Neural progenitor cell (in vitro differentiated cells): ENCODE results near the gene TSACC. TPM values are rescaled to one million over a fixed set of nuclear protein-coding genes. Genes with fewer than 3 reads are reported as not detected.
"Not testable (repeated sequence)": the region's sequence is repeated elsewhere in the genome, so short reads cannot be mapped to it uniquely, and the experiment has no call there.

ENCODE experiments used
- DNase-seq: peaks from one replicate; pipeline ENCODE4 v3.0.0-alpha.2; 2016; ENCODE audit warnings: low spot score
- H2AFZ ChIP-seq: fragments of 200-600 bp; sonication (generic); replicated peaks from 2 replicates; pipeline ENCODE4 v1.6.1; 2016; ENCODE audit warnings: antibody characterized with exemption
- H3F3A ChIP-seq: fragments of 200-600 bp; sonication (generic); 2 replicates; pipeline ENCODE4 v1.6.1; 2016; ENCODE audit warnings: antibody characterized with exemption, low read depth
- H3K27ac ChIP-seq: fragments of 200-600 bp; sonication (generic); 2 replicates; pipeline ENCODE4 v1.5.1; 2016; ENCODE audit warnings: mild to moderate bottlenecking
- H3K27me3 ChIP-seq: fragments of 200-600 bp; sonication (generic); 2 replicates; pipeline ENCODE4 v1.6.1; 2016; ENCODE audit warnings: mild to moderate bottlenecking, moderate library complexity
- H3K36me3 ChIP-seq: fragments of 200-600 bp; sonication (generic); 2 replicates; pipeline ENCODE4 v1.5.1; 2016
- H3K4me1 ChIP-seq: fragments of 200-600 bp; sonication (generic); 2 replicates; pipeline ENCODE4 v1.6.1; 2016; ENCODE audit warnings: mixed run types
- H3K4me2 ChIP-seq: fragments of 200-600 bp; sonication (generic); 2 replicates; pipeline ENCODE4 v1.6.1; 2016
- H3K4me3 ChIP-seq: fragments of 200-600 bp; sonication (generic); 2 replicates; pipeline ENCODE4 v1.5.1; 2016
- H3K79me2 ChIP-seq: fragments of 200-600 bp; sonication (generic); 2 replicates; pipeline ENCODE4 v1.6.1; 2016; ENCODE audit warnings: low read depth
- H3K9ac ChIP-seq: fragments of 200-600 bp; sonication (generic); 2 replicates; pipeline ENCODE4 v1.6.1; 2016
- H3K9me3 ChIP-seq: fragments of 200-600 bp; sonication (generic); 2 replicates; pipeline ENCODE4 v1.5.1; 2016; ENCODE audit warnings: low read depth
- H4K20me1 ChIP-seq: fragments of 200-600 bp; sonication (generic); 2 replicates; pipeline ENCODE4 v1.6.1; 2016; ENCODE audit warnings: low read depth
- H3K27ac Mint-ChIP-seq: 3 replicates; pipeline ENCODE4 v1.8.0; 2021; ENCODE audit warnings: mixed read lengths
- H3K27me3 Mint-ChIP-seq: 2 replicates; pipeline ENCODE4 v1.8.0; 2022; ENCODE audit warnings: low read depth, mild to moderate bottlenecking, inconsistent platforms, moderate library complexity, mixed read lengths; ENCODE audit not compliant: insufficient read depth
- H3K36me3 Mint-ChIP-seq: 3 replicates; pipeline ENCODE4 v1.8.0; 2021; ENCODE audit warnings: mixed read lengths
- H3K4me1 Mint-ChIP-seq: 3 replicates; pipeline ENCODE4 v1.8.0; 2021; ENCODE audit warnings: mixed read lengths
- H3K4me3 Mint-ChIP-seq: 3 replicates; pipeline ENCODE4 v1.8.0; 2021; ENCODE audit warnings: mild to moderate bottlenecking, moderate library complexity, mixed read lengths
- H3K9me3 Mint-ChIP-seq: 3 replicates; pipeline ENCODE4 v1.8.0; 2020; ENCODE audit warnings: mixed read lengths
- CTCF ChIP-seq: fragments of 200-600 bp; sonication (generic); IDR thresholded peaks from 2 replicates; pipeline ENCODE4 v1.5.1; 2017; ENCODE audit warnings: antibody characterized with exemption, mild to moderate bottlenecking
- EZH2 ChIP-seq: fragments of 200-600 bp; sonication (generic); IDR thresholded peaks from 2 replicates; pipeline ENCODE4 v1.6.1; 2017; ENCODE audit warnings: antibody characterized with exemption, mild to moderate bottlenecking, moderate library complexity
- EZH2phosphoT487 ChIP-seq: fragments of 200-600 bp; sonication (generic); IDR thresholded peaks from 2 replicates; pipeline ENCODE4 v1.6.1; 2017; ENCODE audit warnings: antibody characterized with exemption
- total RNA-seq: library from RNA; depleted of rRNA; stranded (reverse); fragments of >200 nt; gene quantifications from 2 replicates; pipeline ENCODE4 v1.2.3, GENCODE V29; 2015; ENCODE audit warnings: low replicate concordance

The TSACC gene
- total RNA-seq, 1 donor from 2014 or later, result not detected

GRCh38 chr1:156346636-156347035 lies 8.3 kb downstream of the TSACC start:
- H2AFZ ChIP-seq, result no peak overlapping the region
- H3K4me3 ChIP-seq, result no peak overlapping the region
- H4K20me1 ChIP-seq, result no peaks in the 10 kb centered on the region
- no peaks in the 10 kb centered on the region for H3K36me3 ChIP-seq
- H3K9me3 Mint-ChIP-seq, result no peaks in the 10 kb centered on the region
- no peaks in the 10 kb centered on the region for H3K36me3 Mint-ChIP-seq
- TF ChIP-seq CTCF, result no peak
- TF ChIP-seq EZH2, result no peak
- TF ChIP-seq EZH2phosphoT487, result no peak
- no peaks in the 10 kb centered on the region for H3F3A ChIP-seq
- no peaks in the 10 kb centered on the region for H3K79me2 ChIP-seq
- no peak overlapping the region for H3K27ac Mint-ChIP-seq
- H3K27me3 Mint-ChIP-seq, result peaks cover 4% of the 10 kb centered on the region
- DNase-seq, result no peak
- H3K9me3 ChIP-seq, result no peaks in the 10 kb centered on the region
- no peak overlapping the region for H3K27ac ChIP-seq
- no peak overlapping the region for H3K4me2 ChIP-seq
- no peaks in the 10 kb centered on the region for H3K4me1 ChIP-seq
- peaks cover 4% of the 10 kb centered on the region for H3K4me1 Mint-ChIP-seq
- H3K27me3 ChIP-seq, result no peaks in the 10 kb centered on the region
- no peak overlapping the region for H3K4me3 Mint-ChIP-seq
- no peak overlapping the region for H3K9ac ChIP-seq

DNA sequence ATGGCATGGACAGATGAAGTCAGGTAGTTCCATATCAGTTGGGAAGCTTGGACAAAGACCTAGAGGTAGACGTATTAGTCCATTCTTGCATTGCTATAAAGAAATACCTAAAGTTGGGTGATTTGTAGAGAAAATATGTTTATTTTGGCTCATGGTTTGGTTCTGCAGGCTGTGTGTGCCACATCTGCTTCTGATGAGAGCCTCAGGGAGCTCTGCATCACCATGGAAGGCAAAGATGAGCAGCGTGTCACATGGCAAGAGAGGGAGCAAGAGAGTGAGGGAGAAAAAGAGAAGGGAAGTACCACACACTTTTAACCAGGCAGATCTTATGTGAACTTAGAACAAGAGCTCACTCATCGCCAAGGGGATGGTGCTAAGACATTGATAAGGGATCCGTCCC lies 9.0 kb downstream of the TSACC start:
- Mint-ChIP-seq H3K4me1 (peaks cover 1% of the 10 kb centered on the region), H3K27me3 (peaks cover 5% of the 10 kb centered on the region), H3K36me3 (no peaks in the 10 kb centered on the region), H3K9me3 (no peaks in the 10 kb centered on the region), H3K4me3 (no peak overlapping the region), H3K27ac (no peak overlapping the region)
- H2AFZ ChIP-seq, result no peak overlapping the region
- no peaks in the 10 kb centered on the region for H3K79me2 ChIP-seq
- H3K4me3 ChIP-seq, result no peak overlapping the region
- no peaks in the 10 kb centered on the region for H3F3A ChIP-seq
- no peaks in the 10 kb centered on the region for H3K27me3 ChIP-seq
- no peak for DNase-seq
- no peaks in the 10 kb centered on the region for H4K20me1 ChIP-seq
- TF ChIP-seq EZH2phosphoT487, result no peak
- TF ChIP-seq CTCF, result no peak
- no peak for TF ChIP-seq EZH2
- H3K27ac ChIP-seq, result no peak overlapping the region
- no peaks in the 10 kb centered on the region for H3K9me3 ChIP-seq
- no peaks in the 10 kb centered on the region for H3K4me1 ChIP-seq
- H3K4me2 ChIP-seq, result no peak overlapping the region
- H3K9ac ChIP-seq, result no peak overlapping the region
- H3K36me3 ChIP-seq, result no peaks in the 10 kb centered on the region

DNA sequence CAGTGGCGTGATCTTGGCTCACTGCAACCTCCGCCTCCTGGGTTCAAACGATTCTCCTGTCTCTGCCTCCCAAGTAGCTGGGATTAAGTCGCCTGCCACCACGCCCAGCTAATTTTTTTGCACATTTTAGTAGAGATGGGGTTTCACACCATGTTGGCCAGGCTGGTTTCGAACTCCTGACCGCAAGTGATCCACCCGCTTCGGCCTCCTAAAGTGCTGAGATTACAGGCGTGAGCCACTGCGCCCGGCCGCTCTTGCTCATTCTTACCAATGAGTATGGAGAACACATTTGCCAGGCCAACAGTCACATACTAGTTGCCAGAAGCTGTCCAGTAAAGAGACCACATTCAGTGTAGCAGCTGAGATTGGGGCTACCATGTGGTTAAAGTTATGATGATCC lies 14.2 kb downstream of the TSACC start:
- H2AFZ ChIP-seq, H3K79me2 ChIP-seq, H3K36me3 Mint-ChIP-seq, H3K4me3 Mint-ChIP-seq, H4K20me1 ChIP-seq, H3K9ac ChIP-seq, H3K27ac Mint-ChIP-seq, H3K9me3 ChIP-seq, H3F3A ChIP-seq, DNase-seq, H3K4me1 Mint-ChIP-seq, H3K36me3 ChIP-seq, H3K27ac ChIP-seq, H3K4me3 ChIP-seq, H3K4me2 ChIP-seq, H3K4me1 ChIP-seq, H3K9me3 Mint-ChIP-seq: not testable (repeated sequence)
- peaks cover 27% of the 10 kb centered on the region for H3K27me3 ChIP-seq
- peaks cover 28% of the 10 kb centered on the region for H3K27me3 Mint-ChIP-seq

DNA sequence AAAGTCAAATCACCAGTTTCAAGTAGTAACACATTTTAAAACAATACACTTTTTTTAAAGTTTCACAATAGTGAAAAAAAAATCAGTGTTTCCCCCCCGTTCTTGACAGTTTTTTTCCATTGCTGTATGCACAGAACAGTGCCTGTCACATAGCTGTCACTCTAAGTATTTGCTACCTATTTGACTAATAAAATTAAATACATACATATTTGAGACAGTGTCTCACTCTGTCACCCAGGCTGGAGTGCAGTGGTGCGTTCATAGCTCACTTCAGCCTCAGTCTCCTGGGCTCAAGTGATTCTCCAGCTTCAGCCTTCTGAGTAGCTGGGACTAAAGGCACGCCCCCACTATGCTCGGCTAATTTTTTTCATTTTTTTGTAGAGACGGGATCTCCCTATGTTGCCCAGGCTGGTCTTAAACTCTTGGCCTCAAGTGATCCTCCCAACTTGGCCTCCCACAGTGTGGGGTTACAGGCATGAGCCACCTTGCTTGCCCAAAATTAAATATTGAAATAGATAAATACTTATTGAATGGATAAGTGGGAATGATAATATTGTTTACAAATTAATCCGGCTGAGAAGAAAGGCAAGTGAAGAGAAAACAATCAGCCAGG lies 18.0 kb downstream of the TSACC start:
- Histone ChIP-seq H3K36me3 (no peaks in the 10 kb centered on the region), H3K27me3 (peaks cover 47% of the 10 kb centered on the region), H3K4me1 (peaks cover 4% of the 10 kb centered on the region), H3K4me3 (no peak overlapping the region), H4K20me1 (no peaks in the 10 kb centered on the region), H3K4me2 (peak overlapping the region; percentile 1), H3K79me2 (no peaks in the 10 kb centered on the region), H3K9me3 (no peaks in the 10 kb centered on the region), H3K9ac (no peak overlapping the region), H3K27ac (no peak overlapping the region), H3F3A (peaks cover 4% of the 10 kb centered on the region), H2AFZ (no peak overlapping the region)
- Mint-ChIP-seq H3K36me3 (no peaks in the 10 kb centered on the region), H3K9me3 (no peaks in the 10 kb centered on the region), H3K4me3 (no peak overlapping the region), H3K27ac (no peak overlapping the region), H3K4me1 (peaks cover 14% of the 10 kb centered on the region), H3K27me3 (peaks cover 44% of the 10 kb centered on the region)
- no peak for DNase-seq
- TF ChIP-seq EZH2 (no peak), EZH2phosphoT487 (no peak), CTCF (no peak)
